Ramos (cell line): Measurements from ENCODE around the gene USP15.
"Not testable (repeated sequence)": the region's sequence is repeated elsewhere in the genome, so short reads cannot be mapped to it uniquely, and the experiment has no call there.

Source experiments
- in situ Hi-C: fragments of 300-500 bp; cut with MboI; formaldehyde crosslinking; loops from one replicate; pipeline ENCODE4 v1.14.3; 2022; ENCODE audit warnings: low sequenced_read_pairs; ENCODE audit not compliant: unreplicated experiment

USP15 gene

GRCh38 chr12:62434494-62435302, 174.5 kb downstream of the USP15 start:
- in situ Hi-C loops: loop anchor here (5.0 kb wide), 1 partner anchor 358 kb away; no protein-coding TSS in a partner anchor

DNA sequence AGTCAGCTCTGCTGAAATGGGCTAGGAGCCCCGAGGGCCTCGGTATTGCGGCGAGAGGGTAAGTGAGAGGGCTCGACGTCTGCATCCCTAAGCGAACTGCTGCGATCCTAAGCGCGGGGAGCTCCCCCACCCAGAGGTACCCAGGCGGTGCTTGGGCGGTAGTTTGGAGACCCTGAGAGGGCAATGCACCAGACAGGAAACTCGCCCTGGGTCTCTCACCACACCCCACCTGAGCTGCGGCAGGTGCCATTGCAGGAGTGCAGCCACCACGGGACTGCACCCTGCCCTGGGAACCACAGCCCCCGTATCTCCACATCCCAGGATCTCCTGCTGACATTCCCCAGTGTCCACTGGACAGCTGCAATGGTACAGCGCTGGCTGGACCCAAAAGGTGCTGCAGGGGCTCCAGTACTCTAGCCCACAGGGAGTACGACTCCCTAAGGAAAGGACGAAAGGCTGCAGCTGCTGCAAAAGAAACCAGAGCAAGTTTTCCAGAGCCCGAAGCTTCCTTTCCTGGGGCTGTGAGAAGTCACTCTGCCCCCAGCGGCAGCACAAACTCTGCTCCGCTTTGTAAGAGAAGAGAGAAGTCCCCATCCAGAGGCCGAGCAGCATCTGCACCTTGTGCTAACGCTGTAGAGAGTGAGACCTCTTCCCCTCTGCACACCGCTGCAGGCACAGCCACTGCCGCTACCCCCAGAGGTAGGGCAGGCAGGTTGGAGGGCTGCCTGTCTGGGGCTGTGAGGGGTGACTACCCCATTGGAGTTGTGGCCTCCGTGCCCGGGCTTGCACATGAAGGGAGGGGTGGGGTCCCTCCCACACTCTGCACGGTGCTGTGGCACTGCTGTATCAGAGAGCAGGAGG, 175.3 kb downstream of the USP15 start:
- in situ Hi-C loops: loop anchor here (5.0 kb wide), 1 partner anchor 357 kb away; no protein-coding TSS in a partner anchor

GRCh38 chr12:62436164-62436503, 175.9 kb downstream of the USP15 start:
- in situ Hi-C loops: loop anchor here (5.0 kb wide), 1 partner anchor 356 kb away; no protein-coding TSS in a partner anchor

DNA sequence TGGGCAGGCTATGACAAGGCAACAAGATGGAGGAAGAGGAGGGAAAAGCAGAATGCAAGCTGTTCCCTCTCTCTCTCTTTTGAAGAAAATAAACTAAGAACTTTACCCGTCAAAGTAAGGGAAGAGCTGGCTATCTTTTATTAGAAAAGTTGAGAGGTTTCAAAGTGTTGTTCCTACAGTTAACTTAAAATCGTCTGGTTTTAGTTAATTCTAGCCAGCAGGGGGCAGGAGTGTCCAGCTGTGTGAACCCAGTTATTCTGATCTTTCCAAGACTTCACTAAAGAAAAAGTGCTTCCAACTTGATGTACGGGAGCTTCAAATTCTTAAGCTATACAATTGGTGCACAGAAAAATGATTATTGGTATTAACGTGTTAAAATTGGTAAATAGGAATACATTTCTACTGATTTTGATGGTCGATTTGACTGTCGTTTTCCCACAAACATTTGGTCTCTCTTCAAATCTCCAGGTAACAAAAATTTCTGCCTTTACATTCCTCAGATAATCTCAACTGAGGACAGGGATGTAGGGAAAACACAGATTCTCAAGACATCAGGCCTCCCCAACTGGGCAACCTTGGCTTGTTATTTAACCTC, 178.0 kb downstream of the USP15 start:
- in situ Hi-C loops: loop anchor here (5.0 kb wide), 1 partner anchor 354 kb away; no protein-coding TSS in a partner anchor

- in situ Hi-C loops: no loop called here
Observed at GRCh38 chr12:62446754-62447452, 186.7 kb downstream of the USP15 start.

DNA sequence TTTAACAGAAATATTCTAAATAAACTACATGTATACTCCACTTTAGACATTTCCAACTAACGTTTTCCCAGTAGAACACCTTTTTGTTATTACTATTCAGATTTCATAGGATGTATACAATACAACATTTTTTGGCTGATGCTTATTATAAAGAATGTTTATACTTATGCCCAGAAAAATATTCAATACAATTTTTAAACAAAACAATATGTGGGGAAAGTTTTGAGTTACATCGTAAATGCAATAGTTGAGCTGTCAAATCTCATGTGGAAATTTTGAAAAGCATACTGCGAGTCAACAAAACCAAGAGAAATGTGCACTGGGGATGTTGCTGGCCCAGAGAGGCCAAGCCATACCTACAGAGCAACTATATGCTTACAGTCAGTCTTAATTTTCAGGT, 188.2 kb downstream of the USP15 start:
- in situ Hi-C loops: no loop called here

- in situ Hi-C loops: not testable (repeated sequence)
Observed at GRCh38 chr12:62455429-62455828, 195.2 kb downstream of the USP15 start.

DNA sequence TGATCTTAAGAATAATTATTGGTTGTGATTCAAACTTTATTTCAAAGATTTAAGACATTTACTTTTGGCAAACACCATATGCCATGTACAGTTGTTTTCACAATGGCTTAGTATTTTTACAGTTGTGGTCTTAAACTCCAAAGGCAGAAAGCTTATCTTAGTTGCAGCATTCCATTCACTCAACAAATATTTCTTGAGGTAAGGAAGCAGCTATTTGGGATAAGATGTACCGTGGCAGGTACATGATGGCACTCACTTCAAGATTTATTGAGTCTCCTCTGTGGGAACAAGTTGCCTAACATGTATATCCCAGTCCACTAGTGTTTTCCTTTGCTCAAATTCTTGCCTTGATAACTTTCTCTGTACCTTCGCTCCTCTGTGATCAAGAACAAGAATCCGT, 198.4 kb downstream of the USP15 start:
- in situ Hi-C loops: no loop called here

GRCh38 chr12:62459976-62460375, 199.8 kb downstream of the USP15 start:
- in situ Hi-C loops: no loop called here

DNA sequence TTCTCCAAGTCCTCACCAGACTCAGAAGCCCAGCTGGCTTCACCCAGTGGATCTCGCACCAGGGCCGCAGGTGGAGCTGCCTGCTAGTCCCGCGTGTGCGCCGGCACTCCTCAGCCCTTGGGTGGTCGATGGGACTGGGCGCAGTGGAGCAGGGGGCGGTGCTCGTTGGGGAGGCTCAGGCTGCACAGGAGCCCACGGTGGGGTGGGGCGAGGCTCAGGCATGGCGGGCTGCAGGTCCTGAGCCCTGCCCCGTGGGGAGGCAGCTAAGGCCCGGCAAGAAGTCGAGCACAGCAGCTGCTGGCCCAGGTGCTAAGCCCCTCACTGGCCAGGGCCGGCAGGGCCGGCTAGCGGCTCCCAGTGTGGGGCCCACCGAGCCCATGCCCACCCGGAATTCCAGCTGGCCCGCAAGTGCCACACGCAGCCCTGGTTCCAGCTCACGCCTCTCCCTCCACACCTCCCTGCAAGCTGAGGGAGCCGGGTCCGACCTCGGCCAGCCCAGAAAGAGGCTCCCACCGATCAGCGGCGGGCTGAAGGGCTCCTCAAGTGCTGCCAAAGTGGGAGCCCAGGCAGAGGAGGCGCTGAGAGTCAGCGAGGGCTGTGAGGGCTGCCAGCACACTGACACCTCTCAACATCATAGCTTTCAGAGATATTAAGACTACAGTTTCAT, 201.1 kb downstream of the USP15 start:
- in situ Hi-C loops: not testable (repeated sequence)

- in situ Hi-C loops: not testable (repeated sequence)
Observed at GRCh38 chr12:62463252-62463651, 203.0 kb downstream of the USP15 start.
